Lower leg skin (tissue), 3 donors: Measurements from ENCODE around the gene AMBP.

Experiments used
- POLR2A ChIP-seq, 2 donors: fragments of 450-650 bp; IDR thresholded peaks; one replicate each; pipeline ENCODE4 v1.6.1; 2016 to 2017; ENCODE audit warnings: antibody characterized with exemption in 2 of 2, mild to moderate bottlenecking in 1 of 2, moderate library complexity in 1 of 2
- TF ChIP-seq, protein P1 (sequence below), 3 donors: fragments of 450-650 bp; IDR thresholded peaks; one replicate each; pipeline ENCODE4 v1.5.1; 2016; ENCODE audit warnings: antibody characterized with exemption in 3 of 3, mild to moderate bottlenecking in 3 of 3, moderate library complexity in 2 of 3

DNA sequence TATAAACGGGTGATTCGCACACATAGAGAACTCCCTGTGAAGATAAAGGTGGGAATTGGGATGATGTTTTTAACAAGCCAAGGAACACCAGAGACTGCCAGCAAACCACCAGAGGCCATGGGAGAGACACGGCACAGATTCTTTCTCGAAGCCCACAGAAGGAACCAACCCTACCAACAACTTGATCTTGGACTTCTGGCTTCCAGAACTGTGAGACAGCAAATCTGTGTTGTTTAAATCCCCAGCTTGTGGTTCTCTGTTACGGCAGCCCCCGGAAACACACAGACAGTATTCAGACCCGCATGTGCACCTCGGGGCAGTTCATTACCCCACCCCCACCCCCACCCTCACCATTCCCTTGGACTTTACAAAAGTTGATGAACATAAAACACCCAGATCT, 12.8 kb downstream of the AMBP start:
- TF ChIP-seq, protein P1, sequence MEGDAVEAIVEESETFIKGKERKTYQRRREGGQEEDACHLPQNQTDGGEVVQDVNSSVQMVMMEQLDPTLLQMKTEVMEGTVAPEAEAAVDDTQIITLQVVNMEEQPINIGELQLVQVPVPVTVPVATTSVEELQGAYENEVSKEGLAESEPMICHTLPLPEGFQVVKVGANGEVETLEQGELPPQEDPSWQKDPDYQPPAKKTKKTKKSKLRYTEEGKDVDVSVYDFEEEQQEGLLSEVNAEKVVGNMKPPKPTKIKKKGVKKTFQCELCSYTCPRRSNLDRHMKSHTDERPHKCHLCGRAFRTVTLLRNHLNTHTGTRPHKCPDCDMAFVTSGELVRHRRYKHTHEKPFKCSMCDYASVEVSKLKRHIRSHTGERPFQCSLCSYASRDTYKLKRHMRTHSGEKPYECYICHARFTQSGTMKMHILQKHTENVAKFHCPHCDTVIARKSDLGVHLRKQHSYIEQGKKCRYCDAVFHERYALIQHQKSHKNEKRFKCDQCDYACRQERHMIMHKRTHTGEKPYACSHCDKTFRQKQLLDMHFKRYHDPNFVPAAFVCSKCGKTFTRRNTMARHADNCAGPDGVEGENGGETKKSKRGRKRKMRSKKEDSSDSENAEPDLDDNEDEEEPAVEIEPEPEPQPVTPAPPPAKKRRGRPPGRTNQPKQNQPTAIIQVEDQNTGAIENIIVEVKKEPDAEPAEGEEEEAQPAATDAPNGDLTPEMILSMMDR (IDR thresholded peaks at IDR 0.05), result no peak
- no peak for TF ChIP-seq POLR2A (IDR thresholded peaks at IDR 0.05)
